Gastrocnemius medialis (tissue), 4 donors: ENCODE data around the gene EIF2S3. TPM values are rescaled to one million over a fixed set of nuclear protein-coding genes. Genes with fewer than 3 reads are reported as not detected.

ENCODE experiments used
- ATAC-seq, 2 donors: fragments of 150-250 bp; one replicate each; pipeline ENCODE4 v1.9.1; 2016
- DNase-seq, 2 donors: peaks; one replicate each; pipeline ENCODE4 v3.0.0-alpha.2; 2019
- H3K27ac ChIP-seq, 4 donors: fragments of 200-600 bp; sonication (generic); 1 replicate in 1 of 4; 2 replicates in 3 of 4; pipeline ENCODE4 v1.5.1; 2016 to 2018; ENCODE audit warnings: mild to moderate bottlenecking in 2 of 4, moderate library complexity in 1 of 4
- H3K27me3 ChIP-seq, 3 donors: fragments of 200-600 bp; sonication (generic) in 2 of 3; 1 replicate in 1 of 3; 2 replicates in 2 of 3; pipeline versions ENCODE4 v1.5.1 to v1.6.0; 2016 to 2019; ENCODE audit warnings: mild to moderate bottlenecking in 1 of 3, moderate library complexity in 1 of 3
- H3K36me3 ChIP-seq, 2 donors: fragments of 200-600 bp; sonication (generic) in 1 of 2; one replicate each; pipeline ENCODE4 v1.5.1; 2017 to 2018
- H3K4me1 ChIP-seq, 2 donors: fragments of 200-600 bp; sonication (generic) in 1 of 2; one replicate each; pipeline ENCODE4 v1.5.1; 2016 to 2017; ENCODE audit warnings: mild to moderate bottlenecking in 2 of 2
- H3K4me3 ChIP-seq, 4 donors: fragments of 200-600 bp; sonication (generic) in 3 of 4; 1 replicate in 1 of 4; 2 replicates in 3 of 4; pipeline ENCODE4 v1.5.1; 2016 to 2019; ENCODE audit warnings: mild to moderate bottlenecking in 2 of 4
- H3K9me3 ChIP-seq, 3 donors: fragments of 200-600 bp; sonication (generic) in 2 of 3; 1 replicate in 1 of 3; 2 replicates in 2 of 3; pipeline ENCODE4 v1.5.1; 2016 to 2019
- POLR2A ChIP-seq, 2 donors: fragments of 450-650 bp; IDR thresholded peaks; one replicate each; pipeline ENCODE4 v1.6.1; 2017; ENCODE audit warnings: antibody characterized with exemption in 2 of 2, mild to moderate bottlenecking in 2 of 2, moderate library complexity in 2 of 2
- in situ Hi-C, 4 donors: fragments of 200-750 bp; cut with MboI; loops; one replicate each; pipeline versions ENCODE4 v1.15.0 to v1.8.0; 2017; ENCODE audit warnings: low sequenced_read_pairs in 4 of 4
- intact Hi-C: fragments of 100-400 bp; cut with DNase I; formaldehyde crosslinking; loops from one replicate; pipeline ENCODE4 v1.15.1; 2023; ENCODE audit warnings: low total_unique reads
- total RNA-seq, 4 donors: library from RNA; depleted of rRNA; stranded (reverse); fragments of >200 nt; gene quantifications; one replicate each; pipeline versions ENCODE4 v1.1.0 to v1.2.3, GENCODE V29; 2016
- TF ChIP-seq, protein P1 (sequence below), 5 experiments: fragments of 450-650 bp in 3 of 5; fragments of 200-600 bp in 2 of 5; sonication (generic) in 2 of 5; IDR thresholded peaks in 4 of 5; conservative IDR thresholded peaks in 1 of 5; 1 replicate in 4 of 5; 2 replicates in 1 of 5; pipeline ENCODE4 v1.5.1; 2016 to 2019; ENCODE audit warnings: antibody characterized with exemption in 5 of 5, mild to moderate bottlenecking in 3 of 5, moderate library complexity in 3 of 5

EIF2S3 gene
- total RNA-seq, 4 donors from 2014 or later = 50.8 to 89.1 (median 70.2) TPM

GRCh38 chrX:24020306-24020876, 34.4 kb upstream of the EIF2S3 start:
- no peak overlapping the region for H3K27ac ChIP-seq
- no peaks in the 10 kb centered on the region for H3K27me3 ChIP-seq
- intact Hi-C loops (loop anchor here (10.0 kb wide), 1 partner anchor 444 kb away; the partner anchor contains the start of gene PDK3), in situ Hi-C loops (loop anchor here in 1 of 4 donors (25.0 kb wide), 1 partner anchor 108 kb away; the partner anchor contains the start of genes APOO and CXorf58)
- H3K4me1 ChIP-seq = peaks cover 3 to 7% of the 10 kb centered on the region in 2 donors
- no peak overlapping the region for H3K4me3 ChIP-seq
- no peaks in the 10 kb centered on the region for H3K9me3 ChIP-seq
- H3K36me3 ChIP-seq = no peaks in the 10 kb centered on the region
- TF ChIP-seq, protein P1, sequence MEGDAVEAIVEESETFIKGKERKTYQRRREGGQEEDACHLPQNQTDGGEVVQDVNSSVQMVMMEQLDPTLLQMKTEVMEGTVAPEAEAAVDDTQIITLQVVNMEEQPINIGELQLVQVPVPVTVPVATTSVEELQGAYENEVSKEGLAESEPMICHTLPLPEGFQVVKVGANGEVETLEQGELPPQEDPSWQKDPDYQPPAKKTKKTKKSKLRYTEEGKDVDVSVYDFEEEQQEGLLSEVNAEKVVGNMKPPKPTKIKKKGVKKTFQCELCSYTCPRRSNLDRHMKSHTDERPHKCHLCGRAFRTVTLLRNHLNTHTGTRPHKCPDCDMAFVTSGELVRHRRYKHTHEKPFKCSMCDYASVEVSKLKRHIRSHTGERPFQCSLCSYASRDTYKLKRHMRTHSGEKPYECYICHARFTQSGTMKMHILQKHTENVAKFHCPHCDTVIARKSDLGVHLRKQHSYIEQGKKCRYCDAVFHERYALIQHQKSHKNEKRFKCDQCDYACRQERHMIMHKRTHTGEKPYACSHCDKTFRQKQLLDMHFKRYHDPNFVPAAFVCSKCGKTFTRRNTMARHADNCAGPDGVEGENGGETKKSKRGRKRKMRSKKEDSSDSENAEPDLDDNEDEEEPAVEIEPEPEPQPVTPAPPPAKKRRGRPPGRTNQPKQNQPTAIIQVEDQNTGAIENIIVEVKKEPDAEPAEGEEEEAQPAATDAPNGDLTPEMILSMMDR (IDR thresholded peaks at IDR 0.05 in 4 of 5, conservative IDR thresholded peaks at IDR 0.05 in 1 of 5) = no peak
- TF ChIP-seq POLR2A (IDR thresholded peaks at IDR 0.05) = no peak
- ATAC-seq = no peak
- no peak for DNase-seq

DNA sequence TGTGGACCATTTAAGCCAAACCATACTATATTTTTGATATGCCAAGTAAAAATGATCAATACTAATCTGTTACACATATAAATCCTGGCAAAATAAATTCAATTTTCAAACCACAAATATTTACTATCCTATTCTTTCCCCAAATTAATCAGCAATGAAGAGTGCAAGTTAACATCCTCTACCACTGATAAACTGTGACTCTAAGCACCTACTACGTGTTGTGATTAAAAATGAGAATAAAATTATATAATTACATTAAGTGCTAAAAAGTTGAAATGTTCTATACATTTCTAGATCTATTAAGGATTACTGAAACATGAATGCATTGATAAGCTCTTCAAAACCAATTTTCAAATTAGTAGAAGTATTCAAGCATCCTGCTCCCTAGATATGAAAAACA, 31.2 kb upstream of the EIF2S3 start:
- H3K4me3 ChIP-seq = peak overlapping the region; percentile 64 to 82 (median 76)
- DNase-seq (no peak), ATAC-seq (no peak)
- no peaks in the 10 kb centered on the region for H3K9me3 ChIP-seq
- peaks cover 0 to 3% (median 0%) of the 10 kb centered on the region in 3 donors for H3K27me3 ChIP-seq
- H3K36me3 ChIP-seq = no peaks in the 10 kb centered on the region
- peaks cover 3 to 7% of the 10 kb centered on the region in 2 donors for H3K4me1 ChIP-seq
- in situ Hi-C loops (loop anchor here in 1 of 4 donors (25.0 kb wide), 1 partner anchor 111 kb away; the partner anchor contains the start of genes APOO and CXorf58), intact Hi-C loops (loop anchor here (10.0 kb wide), 1 partner anchor 441 kb away; the partner anchor contains the start of gene PDK3)
- TF ChIP-seq POLR2A (IDR thresholded peaks at IDR 0.05) = no peak
- TF ChIP-seq, protein P1 (IDR thresholded peaks at IDR 0.05 in 4 of 5, conservative IDR thresholded peaks at IDR 0.05 in 1 of 5) = no peak
- peak overlapping the region; percentile 86 to 98 (median 94) for H3K27ac ChIP-seq

GRCh38 chrX:24023972-24024669, 30.6 kb upstream of the EIF2S3 start:
- TF ChIP-seq, protein P1 (IDR thresholded peaks at IDR 0.05 in 4 of 5, conservative IDR thresholded peaks at IDR 0.05 in 1 of 5) = no peak
- no peak for TF ChIP-seq POLR2A (IDR thresholded peaks at IDR 0.05)
- Histone ChIP-seq H3K27ac (peak overlapping the region; percentile 86 to 98 (median 94)), H3K27me3 (peaks cover 0 to 3% (median 0%) of the 10 kb centered on the region in 3 donors), H3K4me3 (peak overlapping the region; percentile 64 to 82 (median 76)), H3K9me3 (no peaks in the 10 kb centered on the region), H3K36me3 (no peaks in the 10 kb centered on the region), H3K4me1 (peaks cover 3 to 7% of the 10 kb centered on the region in 2 donors)
- DNase-seq = no peak
- intact Hi-C loops (loop anchor here (2.0 to 10.0 kb wide), 2 partner anchors 357 to 441 kb away; partner anchors contain the start of genes PDK3 and PRDX4), in situ Hi-C loops (loop anchor here in 1 of 4 donors (25.0 kb wide), 1 partner anchor 112 kb away; the partner anchor contains the start of genes APOO and CXorf58)
- ATAC-seq = peak in 1 of 2 donors; percentile 51

- Histone ChIP-seq H3K27ac (peak overlapping the region; percentile 90 to 98 (median 94)), H3K9me3 (no peaks in the 10 kb centered on the region), H3K36me3 (no peaks in the 10 kb centered on the region), H3K27me3 (peaks cover 0 to 3% (median 0%) of the 10 kb centered on the region in 3 donors), H3K4me1 (peaks cover 3 to 4% of the 10 kb centered on the region in 2 donors), H3K4me3 (peak overlapping the region; percentile 69 to 92 (median 79))
- peak; percentile 81 to 85 for ATAC-seq
- DNase-seq = peak; percentile 67 to 82
- TF ChIP-seq, protein P1 (IDR thresholded peaks at IDR 0.05 in 4 of 5, conservative IDR thresholded peaks at IDR 0.05 in 1 of 5) = peak in 1 of 5 experiments; percentile 32
- TF ChIP-seq POLR2A (IDR thresholded peaks at IDR 0.05) = peak; percentile 84 to 85
- intact Hi-C loops = loop anchor here (1.0 to 10.0 kb wide), 5 partner anchors 29 to 440 kb away; partner anchors contain the start of genes ACOT9, APOO, EIF2S3 and PDK3
- in situ Hi-C loops = loop anchor here in 1 of 4 donors (25.0 kb wide), 1 partner anchor 113 kb away; the partner anchor contains the start of genes APOO and CXorf58
Measured at GRCh38 chrX:24024819-24025740, 29.7 kb upstream of the EIF2S3 start.
